ENCODE results near the gene MADD.

The MADD gene

DNA sequence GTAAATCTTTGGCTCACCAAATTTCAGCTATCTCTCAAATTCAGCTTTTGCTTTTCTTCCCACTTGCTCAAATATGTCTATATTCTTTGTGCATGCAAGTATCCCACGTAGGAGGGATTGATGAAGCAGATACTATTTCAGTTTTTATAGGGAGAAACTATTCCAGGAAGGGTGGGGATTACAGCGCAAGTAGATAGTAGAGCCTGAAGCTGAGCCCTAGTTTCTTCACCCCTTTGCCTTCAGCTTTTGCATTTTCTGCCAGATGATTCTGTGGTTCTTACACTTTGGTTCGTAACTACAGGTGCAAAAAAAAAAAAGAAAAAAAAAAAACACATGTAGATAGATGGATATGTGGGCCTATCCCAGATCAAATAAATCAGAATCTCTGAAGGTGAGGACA, 18.2 kb upstream of the MADD start:
- no peak for DNase-seq (ENCODE audit: low read depth)

GRCh38 chr11:47253660-47254059, 16.3 kb upstream of the MADD start:
- no peak for DNase-seq (ENCODE audit: low read depth)

- DNase-seq (ENCODE audit: low read depth), result no peak
These were observed 15.5 kb upstream of the MADD start for GRCh38 chr11:47254386-47254785.

DNA sequence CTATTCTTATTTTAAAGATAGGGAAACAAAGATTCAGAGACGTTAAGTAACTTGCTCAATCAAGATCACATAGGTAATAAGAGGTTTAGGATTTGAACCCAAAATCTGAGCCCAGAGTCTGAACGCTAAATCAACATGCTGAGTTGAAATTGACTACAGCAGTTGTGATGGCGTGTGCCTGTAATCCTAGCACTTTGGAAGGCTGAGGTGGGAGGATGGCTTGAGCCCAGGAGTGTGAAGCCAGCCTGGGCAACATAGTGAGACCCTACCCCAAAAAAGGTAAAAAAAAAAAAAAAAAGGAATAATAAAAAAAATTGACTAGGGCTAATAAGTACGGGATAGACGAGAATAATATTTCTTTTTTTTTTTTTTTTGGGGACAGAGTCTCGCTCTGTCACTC, 13.6 kb upstream of the MADD start:
- no peak for DNase-seq (ENCODE audit: low read depth)

GRCh38 chr11:47257177-47257516, 12.8 kb upstream of the MADD start:
- DNase-seq (ENCODE audit: low read depth), result no peak

DNA sequence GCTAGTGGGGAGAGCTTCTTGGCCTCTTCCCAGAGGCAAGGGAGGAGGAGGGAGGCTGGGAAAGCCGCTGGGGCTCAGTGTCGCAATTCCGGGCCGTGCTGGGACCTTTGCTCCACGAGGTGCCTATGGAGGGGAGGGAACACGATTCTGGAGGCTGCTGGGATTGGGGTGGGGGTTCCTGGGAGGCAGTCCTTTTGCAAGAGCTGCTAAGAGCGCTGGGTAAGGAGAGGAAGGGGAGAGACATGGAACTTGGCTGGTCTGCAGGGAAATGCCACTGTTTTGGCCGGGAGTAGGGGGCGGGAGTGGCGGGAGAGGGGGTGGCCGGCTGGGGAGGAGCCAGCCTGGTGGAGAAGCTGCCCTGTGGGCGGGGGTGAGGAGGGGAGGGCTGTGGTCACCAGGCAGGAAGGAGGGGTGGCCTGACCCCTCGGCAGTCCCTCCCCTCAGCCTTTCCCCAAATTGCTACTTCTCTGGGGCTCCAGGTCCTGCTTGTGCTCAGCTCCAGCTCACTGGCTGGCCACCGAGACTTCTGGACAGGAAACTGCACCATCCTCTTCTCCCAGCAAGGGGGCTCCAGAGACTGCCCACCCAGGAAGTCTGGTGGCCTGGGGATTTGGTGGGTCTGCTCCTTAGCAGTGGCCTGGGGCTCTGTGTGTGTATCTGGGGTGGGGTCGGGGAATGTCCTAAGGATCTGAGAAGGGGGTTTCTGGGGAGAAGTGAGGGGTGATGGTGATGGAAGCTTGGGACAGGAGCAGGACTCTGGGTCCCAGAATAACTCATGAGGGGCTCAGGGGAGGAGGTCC, 12.2 kb upstream of the MADD start, which contains the start of gene NR1H3:
NR1H3 (plus strand) TSS at position 480 of the 800 bp plus-strand sequence. CDS start 1,221 bp downstream, outside the sequence.
- no peak for DNase-seq (ENCODE audit: low read depth)

DNA sequence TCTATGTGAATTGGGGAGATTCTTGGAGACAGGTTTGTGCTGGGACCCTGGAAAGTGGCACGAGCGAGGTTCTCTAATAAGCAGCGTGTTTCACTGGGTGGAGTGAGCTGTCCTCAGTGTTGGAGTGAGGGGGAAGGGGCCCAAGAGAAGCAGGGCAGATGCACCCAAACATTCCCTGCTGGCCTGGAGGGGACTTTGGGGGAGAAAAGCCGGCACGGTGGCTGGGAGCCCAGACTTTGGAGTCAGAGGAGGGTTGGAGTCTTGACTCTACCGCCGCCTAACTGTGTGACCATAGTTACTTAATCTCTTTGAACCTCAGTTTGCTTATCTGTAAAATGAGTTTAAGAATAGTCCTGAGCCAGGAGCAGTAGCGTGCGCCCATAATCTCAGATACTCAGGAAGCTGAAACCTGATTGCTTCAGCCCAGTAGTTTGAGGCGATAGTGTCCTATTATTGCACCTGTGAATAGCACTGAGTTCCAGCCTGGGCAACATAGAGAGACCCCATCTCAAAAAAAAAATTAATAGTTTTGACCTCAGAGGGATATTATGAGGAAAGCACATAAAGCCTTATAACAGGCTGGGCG, 11.5 kb upstream of the MADD start:
- no peak for DNase-seq (ENCODE audit: low read depth)

GRCh38 chr11:47259232-47259977, 10.5 kb upstream of the MADD start:
- DNase-seq (ENCODE audit: low read depth), result no peak

GRCh38 chr11:47260366-47260765, 9.6 kb upstream of the MADD start:
- DNase-seq (ENCODE audit: low read depth), result no peak

DNA sequence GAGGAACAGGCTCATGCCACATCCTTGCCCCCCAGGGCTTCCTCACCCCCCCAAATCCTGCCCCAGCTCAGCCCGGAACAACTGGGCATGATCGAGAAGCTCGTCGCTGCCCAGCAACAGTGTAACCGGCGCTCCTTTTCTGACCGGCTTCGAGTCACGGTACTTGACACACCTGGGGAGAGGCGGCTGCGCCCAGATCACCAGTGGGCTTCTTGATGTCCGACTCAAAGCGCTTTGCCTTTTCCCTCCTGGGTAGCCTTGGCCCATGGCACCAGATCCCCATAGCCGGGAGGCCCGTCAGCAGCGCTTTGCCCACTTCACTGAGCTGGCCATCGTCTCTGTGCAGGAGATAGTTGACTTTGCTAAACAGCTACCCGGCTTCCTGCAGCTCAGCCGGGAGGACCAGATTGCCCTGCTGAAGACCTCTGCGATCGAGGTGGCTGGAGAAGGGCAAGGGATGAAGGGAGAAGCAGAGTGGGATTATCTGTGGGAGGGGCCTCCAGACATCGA, 8.6 kb upstream of the MADD start:
- DNase-seq (ENCODE audit: low read depth), result no peak

- no peak for DNase-seq (ENCODE audit: low read depth)
These were observed 5.8 kb upstream of the MADD start for GRCh38 chr11:47264119-47264518.

DNA sequence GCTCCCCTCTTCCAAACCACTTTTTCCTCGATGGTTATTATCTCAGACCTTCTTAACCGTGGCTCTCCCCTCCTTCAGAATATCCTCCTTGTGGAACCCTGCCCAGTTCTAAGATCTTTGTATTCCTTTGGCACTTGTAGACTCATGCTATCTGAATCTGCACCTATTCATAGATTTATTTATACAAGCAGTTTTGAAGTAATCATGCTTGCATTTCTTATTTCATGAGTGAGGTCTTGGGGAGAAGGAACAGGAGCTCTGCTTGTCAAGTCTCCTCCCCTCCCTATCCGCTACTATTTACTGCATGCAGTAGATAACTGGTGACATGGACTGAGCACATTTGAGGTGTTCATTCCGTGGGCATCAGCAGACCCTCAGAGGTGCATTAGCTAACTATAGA, 5.4 kb upstream of the MADD start:
- no peak for DNase-seq (ENCODE audit: low read depth)

DNA sequence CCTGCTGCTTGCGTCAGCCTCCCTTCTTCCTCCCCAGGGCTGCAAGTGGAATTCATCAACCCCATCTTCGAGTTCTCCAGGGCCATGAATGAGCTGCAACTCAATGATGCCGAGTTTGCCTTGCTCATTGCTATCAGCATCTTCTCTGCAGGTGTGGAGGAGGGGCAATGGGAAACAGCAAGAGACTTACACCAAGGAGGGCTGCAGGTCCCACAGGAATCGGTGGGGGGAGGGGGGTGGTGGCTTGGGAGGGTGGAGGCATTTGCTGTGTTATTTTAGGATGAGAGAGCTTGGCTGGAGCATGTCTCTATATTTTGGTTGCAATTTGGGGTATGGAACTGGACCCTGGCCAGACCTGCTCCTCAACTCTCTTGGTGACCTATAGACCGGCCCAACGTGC, 2.1 kb upstream of the MADD start:
- no peak for DNase-seq (ENCODE audit: low read depth)

DNA sequence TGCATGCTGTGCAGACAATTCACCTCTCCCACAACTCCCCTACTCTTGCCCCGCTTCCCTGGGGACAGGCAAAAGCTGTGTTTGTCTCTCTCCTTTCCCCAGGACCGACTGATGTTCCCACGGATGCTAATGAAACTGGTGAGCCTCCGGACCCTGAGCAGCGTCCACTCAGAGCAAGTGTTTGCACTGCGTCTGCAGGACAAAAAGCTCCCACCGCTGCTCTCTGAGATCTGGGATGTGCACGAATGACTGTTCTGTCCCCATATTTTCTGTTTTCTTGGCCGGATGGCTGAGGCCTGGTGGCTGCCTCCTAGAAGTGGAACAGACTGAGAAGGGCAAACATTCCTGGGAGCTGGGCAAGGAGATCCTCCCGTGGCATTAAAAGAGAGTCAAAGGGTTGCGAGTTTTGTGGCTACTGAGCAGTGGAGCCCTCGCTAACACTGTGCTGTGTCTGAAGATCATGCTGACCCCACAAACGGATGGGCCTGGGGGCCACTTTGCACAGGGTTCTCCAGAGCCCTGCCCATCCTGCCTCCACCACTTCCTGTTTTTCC, 1.4 kb upstream of the MADD start:
- no peak for DNase-seq (ENCODE audit: low read depth)

DNA sequence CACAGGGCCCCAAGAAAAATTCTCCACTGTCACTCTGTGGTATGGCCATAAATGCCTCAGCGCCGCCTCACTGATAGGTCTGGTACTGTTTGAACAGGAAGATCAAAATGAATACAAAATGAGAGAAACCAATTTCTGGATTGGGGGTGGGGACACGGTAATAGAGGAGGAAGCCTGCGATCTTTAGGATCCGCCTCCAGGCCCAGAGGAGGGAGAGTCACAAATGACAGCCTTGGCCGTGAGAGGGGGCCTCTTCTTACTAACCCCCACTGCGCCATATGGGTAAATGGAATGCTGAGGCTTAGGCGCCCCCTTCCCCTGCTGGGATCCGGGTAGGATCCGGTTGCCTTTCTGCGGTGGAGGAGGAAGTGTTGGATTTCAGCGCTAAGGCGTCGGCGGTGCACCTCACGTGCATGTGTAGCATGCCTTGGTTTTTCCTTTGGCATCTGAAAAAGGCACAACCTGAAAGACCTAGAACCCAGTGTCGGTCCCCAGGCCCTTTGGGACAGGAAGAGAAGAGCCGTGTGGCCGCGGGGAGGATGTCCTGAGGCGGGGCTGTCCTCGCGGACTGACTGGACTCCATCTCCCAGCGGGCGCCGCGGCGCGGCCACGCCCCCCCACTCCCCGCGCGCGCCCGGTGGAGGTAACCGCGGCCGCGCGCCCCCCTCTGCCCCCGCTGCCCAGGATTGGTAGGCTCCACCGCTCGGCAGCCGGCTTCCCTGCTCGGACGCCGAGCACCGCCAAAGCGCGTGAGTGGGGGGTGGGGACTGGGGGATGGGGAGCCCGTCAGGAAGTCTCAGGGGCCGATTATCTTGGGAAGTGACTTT, 718 bp upstream of the MADD start:
- peak; percentile 71 for DNase-seq (ENCODE audit: low read depth)

- no peak for DNase-seq (ENCODE audit: low read depth)
These were observed 668 bp downstream of the MADD start for GRCh38 chr11:47270331-47271271.

- DNase-seq (ENCODE audit: low read depth), result no peak
These were observed 1.4 kb downstream of the MADD start for GRCh38 chr11:47271328-47271727.

DNA sequence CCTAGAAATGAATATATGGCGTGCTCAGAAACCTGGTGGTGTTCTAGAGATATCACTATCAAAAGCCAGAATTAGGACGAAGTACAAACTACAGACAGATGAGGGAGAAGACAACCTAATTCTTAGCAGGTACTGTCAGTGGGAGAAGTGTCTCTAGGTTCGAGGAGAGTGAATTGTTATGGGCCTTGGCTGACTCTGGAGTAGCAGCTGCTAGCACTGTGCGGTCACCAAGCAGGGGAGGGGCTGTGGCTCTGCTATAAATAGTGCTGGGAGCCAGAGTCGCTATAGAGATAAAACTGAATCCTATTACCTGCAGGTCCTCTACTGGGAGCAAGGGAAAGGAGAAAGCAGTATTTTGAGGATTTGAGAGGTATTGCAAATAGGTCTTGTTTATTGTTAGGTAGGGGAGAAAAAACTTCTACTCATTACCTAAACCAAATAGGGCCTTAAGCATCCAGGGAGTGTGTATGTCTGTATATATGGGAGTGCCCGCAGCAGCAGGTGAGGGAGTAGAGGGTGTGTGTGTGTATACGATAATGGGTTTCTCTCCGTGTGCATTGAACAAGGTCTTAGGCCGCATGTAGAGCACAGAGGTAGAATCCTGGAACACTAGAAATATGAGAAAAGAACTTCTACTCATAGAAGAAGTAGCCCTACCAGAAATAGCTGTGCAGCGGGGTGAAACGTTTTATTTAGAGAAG, 2.2 kb downstream of the MADD start:
- no peak for DNase-seq (ENCODE audit: low read depth)

- no peak for DNase-seq (ENCODE audit: low read depth)
These were observed 2.8 kb downstream of the MADD start for GRCh38 chr11:47272706-47273105.
